RWPE1 (cell line): ENCODE results near the gene POLR3B.

Experiments
- CTCF ChIA-PET: fragments of 350-600 bp; sonication (Branson Sonifier 250); formaldehyde crosslinking; extraction: SDS; loops from one replicate; lab custom pipeline; 2021; lab: Yijun Ruan, JAX
- POLR2A ChIA-PET: fragments of 400-600 bp; formaldehyde crosslinking; extraction: SDS; loops from one replicate; lab custom pipeline; 2020; ENCODE audit warnings: antibody characterized with exemption; ENCODE audit not compliant: low non-redundant PET; lab: Yijun Ruan, JAX
- DNase-seq: peaks from one replicate; pipeline ENCODE4 v3.0.0; 2012; ENCODE audit warnings: low spot score
- H3K27ac ChIP-seq: fragments of 450-650 bp; 2 replicates; pipeline ENCODE4 v1.5.1; 2017
- TF ChIP-seq, protein P1 (sequence below): fragments of 450-650 bp; conservative IDR thresholded peaks from 2 replicates; pipeline ENCODE4 v1.5.1; 2017; ENCODE audit warnings: low read depth, mild to moderate bottlenecking

POLR3B gene

GRCh38 chr12:106498056-106498455, 140.5 kb downstream of the POLR3B start:
- TF ChIP-seq, protein P1, sequence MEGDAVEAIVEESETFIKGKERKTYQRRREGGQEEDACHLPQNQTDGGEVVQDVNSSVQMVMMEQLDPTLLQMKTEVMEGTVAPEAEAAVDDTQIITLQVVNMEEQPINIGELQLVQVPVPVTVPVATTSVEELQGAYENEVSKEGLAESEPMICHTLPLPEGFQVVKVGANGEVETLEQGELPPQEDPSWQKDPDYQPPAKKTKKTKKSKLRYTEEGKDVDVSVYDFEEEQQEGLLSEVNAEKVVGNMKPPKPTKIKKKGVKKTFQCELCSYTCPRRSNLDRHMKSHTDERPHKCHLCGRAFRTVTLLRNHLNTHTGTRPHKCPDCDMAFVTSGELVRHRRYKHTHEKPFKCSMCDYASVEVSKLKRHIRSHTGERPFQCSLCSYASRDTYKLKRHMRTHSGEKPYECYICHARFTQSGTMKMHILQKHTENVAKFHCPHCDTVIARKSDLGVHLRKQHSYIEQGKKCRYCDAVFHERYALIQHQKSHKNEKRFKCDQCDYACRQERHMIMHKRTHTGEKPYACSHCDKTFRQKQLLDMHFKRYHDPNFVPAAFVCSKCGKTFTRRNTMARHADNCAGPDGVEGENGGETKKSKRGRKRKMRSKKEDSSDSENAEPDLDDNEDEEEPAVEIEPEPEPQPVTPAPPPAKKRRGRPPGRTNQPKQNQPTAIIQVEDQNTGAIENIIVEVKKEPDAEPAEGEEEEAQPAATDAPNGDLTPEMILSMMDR = no peak
- POLR2A ChIA-PET = interaction anchor here (0.6 kb wide), 1 partner anchor 238 kb away, joined by 4 read pairs; no protein-coding TSS in a partner anchor
- no peak overlapping the region for H3K27ac ChIP-seq
- CTCF ChIA-PET = interaction anchor here (0.7 kb wide), 1 partner anchor 207 kb away, joined by 5 read pairs; no protein-coding TSS in a partner anchor
- no peak for DNase-seq

DNA sequence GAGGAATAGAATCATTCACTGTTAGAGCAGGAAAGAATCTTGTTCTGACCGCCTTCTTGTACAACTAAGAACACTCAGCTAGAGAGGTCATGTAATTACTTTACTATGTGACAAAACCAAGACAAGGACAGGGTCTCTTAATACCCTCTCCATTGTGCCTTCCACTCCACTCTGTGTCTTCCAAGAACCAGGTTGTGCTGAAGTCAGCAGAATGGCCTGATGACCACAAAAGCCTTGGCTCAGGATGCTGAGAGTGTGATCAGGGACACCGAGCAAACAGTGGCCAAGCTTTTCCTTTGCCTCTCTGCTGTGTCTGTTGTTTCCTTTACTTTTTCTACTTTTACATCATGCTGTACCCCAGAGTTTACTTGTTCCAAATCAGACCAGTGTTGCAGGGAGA, 142.1 kb downstream of the POLR3B start:
- ChIA-PET POLR2A (no interaction called here), CTCF (no interaction called here)
- TF ChIP-seq, protein P1 = no peak
- DNase-seq = no peak
- H3K27ac ChIP-seq = no peak overlapping the region

DNA sequence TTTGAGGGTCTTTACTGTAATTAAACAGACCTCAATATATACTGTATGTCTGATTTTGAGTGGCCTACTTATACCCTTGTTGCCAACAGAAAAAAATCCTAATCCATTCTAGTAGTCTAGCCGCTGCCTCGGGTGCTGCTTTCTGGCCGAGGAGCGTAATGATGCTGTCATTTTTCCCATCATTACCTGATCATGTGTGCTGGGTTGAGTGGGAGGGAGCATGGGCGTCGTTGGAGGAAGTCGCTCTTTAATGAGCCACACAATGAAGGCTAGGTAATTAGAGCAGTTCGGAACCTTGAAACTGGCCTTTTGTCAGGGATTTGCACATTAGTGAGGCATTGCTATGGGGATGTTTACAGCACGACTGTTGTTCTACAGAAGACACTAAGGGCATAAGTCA, 149.1 kb downstream of the POLR3B start:
- TF ChIP-seq, protein P1 = no peak
- no peak for DNase-seq
- CTCF ChIA-PET = no interaction called here
- H3K27ac ChIP-seq = no peak overlapping the region
- POLR2A ChIA-PET = no interaction called here

GRCh38 chr12:106508966-106509365, 151.4 kb downstream of the POLR3B start:
- ChIA-PET POLR2A (no interaction called here), CTCF (no interaction called here)
- H3K27ac ChIP-seq = no peak overlapping the region
- DNase-seq = no peak
- TF ChIP-seq, protein P1 = no peak

DNA sequence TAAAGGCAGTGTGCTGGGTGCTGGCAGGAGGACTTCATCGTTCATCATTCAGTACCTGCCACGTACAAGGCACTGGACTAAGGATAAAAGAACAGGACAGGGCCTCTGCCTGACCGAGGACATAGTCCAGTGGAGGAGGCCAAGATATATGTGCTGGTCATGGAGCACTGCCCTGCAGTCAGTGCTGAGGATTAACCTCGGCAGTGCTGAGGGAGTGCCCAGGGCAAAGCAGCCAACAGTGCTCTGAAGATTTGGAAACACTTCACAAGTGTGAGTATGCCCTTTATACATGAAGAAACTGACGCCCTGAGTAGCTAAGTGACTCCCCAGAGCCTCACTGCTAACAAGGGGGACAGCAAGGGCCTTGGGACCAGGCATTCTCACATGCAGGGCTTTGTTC, 153.8 kb downstream of the POLR3B start:
- no peak overlapping the region for H3K27ac ChIP-seq
- POLR2A ChIA-PET = no interaction called here
- CTCF ChIA-PET = no interaction called here

DNA sequence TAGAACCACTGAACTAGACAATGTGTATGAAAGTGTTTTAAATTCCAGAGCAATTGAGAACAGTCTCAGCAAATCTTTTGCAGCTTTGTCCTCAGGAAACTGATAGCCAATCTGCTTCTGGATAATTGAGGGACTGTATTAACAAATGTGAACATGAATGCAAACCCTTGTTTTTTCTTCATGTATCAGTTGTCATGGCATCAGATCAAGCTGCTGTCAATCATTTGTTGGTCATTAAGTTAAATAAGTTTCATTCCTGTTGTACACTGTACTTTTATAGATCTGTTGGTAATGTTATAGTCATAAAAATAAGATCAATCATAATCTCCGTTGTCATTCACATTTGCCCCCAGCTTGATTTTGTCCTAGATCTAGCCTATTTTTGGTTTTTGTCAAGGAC, 159.8 kb downstream of the POLR3B start:
- no peak for DNase-seq
- POLR2A ChIA-PET = no interaction called here
- H3K27ac ChIP-seq = no peak overlapping the region
- TF ChIP-seq, protein P1 = no peak
- CTCF ChIA-PET = no interaction called here

More for the DNA sequence above, 153.8 kb downstream of the POLR3B start:
- no peak for DNase-seq
- TF ChIP-seq, protein P1 = no peak
